ENCODE data around the gene NXPE4.

NXPE4 gene

GRCh38 chr11:114522818-114523217 lies 72.8 kb downstream of the NXPE4 start:
- Histone ChIP-seq H3K4me3 (ENCODE audit: low read length) (no peak overlapping the region), H3K9ac (ENCODE audit: low read length) (no peak overlapping the region), H3K27me3 (ENCODE audit: control insufficient read depth, insufficient read depth, low read length) (no peaks in the 10 kb centered on the region), H3K9me3 (ENCODE audit: control insufficient read depth, low read length) (no peaks in the 10 kb centered on the region), H3K36me3 (ENCODE audit: control insufficient read depth, insufficient read depth, low read length) (no peaks in the 10 kb centered on the region), H3K4me1 (ENCODE audit: control insufficient read depth, insufficient read depth, low read length) (no peaks in the 10 kb centered on the region)

All from mucosa of stomach (tissue), 1 donor.